NCI-H128 (cell line): ENCODE data around the gene PRAMEF2.
"Not testable (repeated sequence)": the region's sequence is repeated elsewhere in the genome, so short reads cannot be mapped to it uniquely, and the experiment has no call there.

Experiments used
- DNase-seq: peaks from one replicate; lab custom pipeline; 2025; ENCODE audit not compliant: unreplicated experiment; lab: John Stamatoyannopoulos, UW

The PRAMEF2 gene

GRCh38 chr1:12856786-12857185, at the start of gene PRAMEF2:
TSS of gene PRAMEF2 (plus strand) at chr1:12857086. CDS start at chr1:12859010, 1,924 bp downstream.
- DNase-seq = not testable (repeated sequence)

GRCh38 chr1:12809933-12810332, 47.0 kb upstream of the PRAMEF2 start:
- DNase-seq = no peak

- DNase-seq = no peak
These were observed 46.0 kb upstream of the PRAMEF2 start for GRCh38 chr1:12810691-12811408.

GRCh38 chr1:12811409-12811784, 45.5 kb upstream of the PRAMEF2 start:
- no peak for DNase-seq

GRCh38 chr1:12819061-12819460, 37.8 kb upstream of the PRAMEF2 start:
- not testable (repeated sequence) for DNase-seq

- not testable (repeated sequence) for DNase-seq
These were observed 25.6 kb upstream of the PRAMEF2 start, which contains the start of gene PRAMEF11 for GRCh38 chr1:12831310-12831709. TSS of gene PRAMEF11 (minus strand) at chr1:12831410. CDS start at chr1:12828789, 2,621 bp downstream.

- not testable (repeated sequence) for DNase-seq
These were observed 23.6 kb upstream of the PRAMEF2 start for GRCh38 chr1:12833251-12833650.

GRCh38 chr1:12848620-12849019, 8.3 kb upstream of the PRAMEF2 start, which contains the start of gene HNRNPCL1:
TSS of gene HNRNPCL1 (minus strand) at chr1:12848720. CDS start at chr1:12848289, 431 bp downstream.
- DNase-seq = not testable (repeated sequence)

GRCh38 chr1:12851779-12852178, 5.1 kb upstream of the PRAMEF2 start:
- DNase-seq = no peak

GRCh38 chr1:12863131-12863880, 6.4 kb downstream of the PRAMEF2 start:
- DNase-seq = not testable (repeated sequence)

GRCh38 chr1:12878453-12878852, 21.6 kb downstream of the PRAMEF2 start:
- DNase-seq = not testable (repeated sequence)

GRCh38 chr1:12886101-12886500, 29.2 kb downstream of the PRAMEF2 start, which contains the start of gene PRAMEF4:
TSS of gene PRAMEF4 (minus strand) at chr1:12886201. CDS start at chr1:12883394, 2,807 bp downstream.
- not testable (repeated sequence) for DNase-seq

GRCh38 chr1:12898170-12898569, 41.3 kb downstream of the PRAMEF2 start, which contains the start of gene PRAMEF10:
TSS of gene PRAMEF10 (minus strand) at chr1:12898270. CDS start at chr1:12895847, 2,423 bp downstream.
- DNase-seq = not testable (repeated sequence)

GRCh38 chr1:12899186-12899585, 42.3 kb downstream of the PRAMEF2 start:
- not testable (repeated sequence) for DNase-seq

- not testable (repeated sequence) for DNase-seq
These were observed 47.1 kb downstream of the PRAMEF2 start for GRCh38 chr1:12903793-12904572.
